Occipital lobe (tissue), 2 donors: Measurements from ENCODE around the gene ANGEL1. TPM values are rescaled to one million over a fixed set of nuclear protein-coding genes. Genes with fewer than 3 reads are reported as not detected.

Experiments
- DNase-seq: peaks from one replicate; lab custom pipeline; 2025; lab: John Stamatoyannopoulos, UW
- total RNA-seq: library from RNA; depleted of rRNA; stranded (reverse); fragments of >200 nt; gene quantifications from one replicate; pipeline ENCODE4 v1.2.3, GENCODE V29; 2014

ANGEL1 gene, protein sequence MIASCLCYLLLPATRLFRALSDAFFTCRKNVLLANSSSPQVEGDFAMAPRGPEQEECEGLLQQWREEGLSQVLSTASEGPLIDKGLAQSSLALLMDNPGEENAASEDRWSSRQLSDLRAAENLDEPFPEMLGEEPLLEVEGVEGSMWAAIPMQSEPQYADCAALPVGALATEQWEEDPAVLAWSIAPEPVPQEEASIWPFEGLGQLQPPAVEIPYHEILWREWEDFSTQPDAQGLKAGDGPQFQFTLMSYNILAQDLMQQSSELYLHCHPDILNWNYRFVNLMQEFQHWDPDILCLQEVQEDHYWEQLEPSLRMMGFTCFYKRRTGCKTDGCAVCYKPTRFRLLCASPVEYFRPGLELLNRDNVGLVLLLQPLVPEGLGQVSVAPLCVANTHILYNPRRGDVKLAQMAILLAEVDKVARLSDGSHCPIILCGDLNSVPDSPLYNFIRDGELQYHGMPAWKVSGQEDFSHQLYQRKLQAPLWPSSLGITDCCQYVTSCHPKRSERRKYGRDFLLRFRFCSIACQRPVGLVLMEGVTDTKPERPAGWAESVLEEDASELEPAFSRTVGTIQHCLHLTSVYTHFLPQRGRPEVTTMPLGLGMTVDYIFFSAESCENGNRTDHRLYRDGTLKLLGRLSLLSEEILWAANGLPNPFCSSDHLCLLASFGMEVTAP
- total RNA-seq: 10.3 TPM

DNA sequence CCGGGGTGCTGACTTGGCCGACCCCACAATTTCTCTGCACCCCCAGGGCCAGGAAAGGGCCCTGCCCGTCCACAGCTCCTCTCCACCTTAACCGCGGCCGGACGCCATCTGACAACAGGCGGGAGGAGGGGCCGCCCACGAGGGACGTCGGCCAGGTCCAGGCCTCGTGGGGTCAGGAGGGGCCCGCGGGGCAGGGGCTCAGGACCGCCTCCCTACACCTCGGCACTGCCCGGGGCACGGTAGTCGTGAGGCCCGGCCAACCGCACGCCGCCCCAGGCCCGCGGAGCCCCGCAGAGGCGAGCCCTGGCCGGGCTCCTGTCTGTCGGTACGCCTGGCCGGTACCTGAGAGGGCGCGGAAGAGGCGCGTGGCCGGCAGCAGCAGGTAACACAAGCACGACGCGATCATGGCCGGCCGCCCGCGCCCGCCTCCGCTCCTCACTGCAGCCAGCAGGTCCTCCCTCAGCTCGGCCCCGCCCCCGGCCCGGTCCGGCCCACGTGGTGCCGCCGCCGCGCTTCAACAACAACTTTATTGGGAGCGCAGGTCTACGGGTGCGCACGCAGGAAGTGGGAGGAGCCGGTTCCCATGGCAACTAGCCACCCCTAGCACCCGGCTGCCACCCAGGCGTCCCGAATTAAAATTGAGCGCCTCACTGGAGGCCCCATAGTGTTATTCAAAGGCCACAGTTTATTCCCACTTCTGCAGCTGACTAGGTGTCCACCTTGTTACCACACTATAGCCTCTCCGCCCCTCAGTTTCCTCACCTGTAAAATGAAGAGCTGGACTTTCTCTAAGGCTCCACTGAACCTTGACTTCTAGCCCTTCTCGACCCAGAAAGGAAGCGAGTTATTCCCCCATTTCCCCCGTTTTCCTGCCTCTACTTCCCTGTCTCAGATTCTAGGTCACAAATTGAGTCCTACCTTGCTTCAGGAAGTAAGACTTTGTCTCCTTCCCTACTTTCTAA is at the start of gene ANGEL1:
Gene ANGEL1 (minus strand): TSS at position 461 of the 962 bp plus-strand sequence. CDS start 55 bp downstream, at position 406.
- peak; percentile 88 for DNase-seq

DNA sequence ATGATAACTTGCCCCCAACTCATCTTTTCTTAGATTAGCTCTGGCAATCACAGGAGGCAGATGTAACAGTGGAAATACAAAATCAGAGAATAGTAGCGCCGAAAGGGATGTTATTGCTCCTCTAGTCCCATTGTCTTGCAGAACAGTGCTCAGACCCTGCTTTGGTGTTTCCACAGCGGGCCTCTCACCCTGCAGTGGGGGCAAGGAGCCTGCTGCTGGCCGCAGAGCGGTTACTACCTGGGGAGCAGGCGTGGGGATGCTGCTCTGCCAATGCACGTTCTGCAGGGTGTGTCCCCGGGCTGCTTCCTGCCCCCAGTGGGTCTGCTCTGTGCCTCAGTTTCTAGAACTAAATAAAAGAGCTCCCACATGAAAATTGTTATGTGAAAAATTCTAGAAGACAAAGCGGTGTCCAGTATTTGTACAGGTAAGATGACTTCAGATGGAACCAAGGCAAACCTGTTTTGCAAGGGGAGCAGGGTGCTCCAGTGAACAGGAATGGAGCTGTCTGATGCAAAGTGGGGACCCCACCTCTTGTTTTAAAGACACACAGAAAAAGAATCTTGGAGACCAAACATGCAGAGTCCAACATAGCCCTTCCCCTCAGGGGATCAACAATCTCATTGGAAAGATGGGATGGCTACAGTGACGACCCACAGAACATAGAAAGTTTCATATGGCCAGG is 49.0 kb upstream of the ANGEL1 start:
- no peak for DNase-seq

DNA sequence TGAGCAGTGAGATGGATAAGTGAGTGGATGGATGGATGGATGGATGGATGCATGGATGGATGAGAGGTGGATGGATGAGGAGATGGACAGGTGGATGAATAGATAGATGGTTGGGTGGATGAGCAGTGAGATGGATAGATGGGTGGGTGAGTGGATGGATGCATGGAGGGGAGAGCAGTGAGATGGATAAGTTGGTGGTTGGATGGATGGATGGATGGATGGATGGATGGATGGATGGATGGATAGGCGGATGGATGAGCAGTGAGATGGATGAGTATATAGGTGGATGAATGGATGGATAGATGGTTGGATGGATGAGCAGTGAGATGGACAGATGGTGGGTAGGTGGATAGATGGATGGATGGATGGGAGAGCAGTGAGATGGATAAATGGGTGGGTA is 44.1 kb upstream of the ANGEL1 start:
- no peak for DNase-seq

DNA sequence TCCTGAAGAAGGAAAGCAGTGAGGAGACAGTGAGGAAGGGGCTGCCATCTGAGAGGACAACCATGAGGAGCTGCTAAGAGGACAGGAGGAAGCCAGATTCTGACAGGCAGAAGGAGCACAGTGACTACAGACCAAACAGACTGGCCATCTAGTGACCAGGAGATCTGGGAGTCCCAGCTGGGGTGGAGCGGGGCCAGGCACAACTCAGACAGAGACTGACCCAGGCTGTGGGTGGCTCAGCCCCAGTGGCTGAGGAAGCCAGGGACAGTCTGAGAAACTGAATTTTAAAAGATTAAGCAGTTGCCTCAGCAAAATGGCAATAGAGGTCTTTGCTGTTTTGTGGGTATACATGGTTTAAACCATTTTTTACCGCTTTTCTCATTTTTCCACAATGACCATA is 42.4 kb upstream of the ANGEL1 start:
- DNase-seq: no peak

DNA sequence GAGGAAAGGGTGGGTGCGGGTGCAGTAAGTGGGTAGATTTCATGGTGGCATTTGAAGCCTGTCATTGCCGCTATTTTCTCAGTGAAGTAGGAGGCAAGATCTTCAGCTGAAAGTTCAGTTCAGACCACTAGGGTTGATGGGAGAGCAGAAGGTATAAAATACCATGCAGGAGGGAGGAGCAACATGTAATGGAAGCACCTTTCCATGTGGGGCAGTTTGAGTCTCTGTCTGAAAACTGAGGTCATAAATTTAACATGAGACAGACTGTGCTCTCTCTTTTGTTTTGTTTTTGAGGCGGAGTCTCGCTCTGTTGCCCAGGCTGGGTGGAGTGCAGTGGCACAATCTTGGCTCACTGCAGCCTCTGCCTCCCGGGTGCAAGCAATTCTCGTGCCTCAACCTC is 36.2 kb upstream of the ANGEL1 start:
- DNase-seq: no peak

DNA sequence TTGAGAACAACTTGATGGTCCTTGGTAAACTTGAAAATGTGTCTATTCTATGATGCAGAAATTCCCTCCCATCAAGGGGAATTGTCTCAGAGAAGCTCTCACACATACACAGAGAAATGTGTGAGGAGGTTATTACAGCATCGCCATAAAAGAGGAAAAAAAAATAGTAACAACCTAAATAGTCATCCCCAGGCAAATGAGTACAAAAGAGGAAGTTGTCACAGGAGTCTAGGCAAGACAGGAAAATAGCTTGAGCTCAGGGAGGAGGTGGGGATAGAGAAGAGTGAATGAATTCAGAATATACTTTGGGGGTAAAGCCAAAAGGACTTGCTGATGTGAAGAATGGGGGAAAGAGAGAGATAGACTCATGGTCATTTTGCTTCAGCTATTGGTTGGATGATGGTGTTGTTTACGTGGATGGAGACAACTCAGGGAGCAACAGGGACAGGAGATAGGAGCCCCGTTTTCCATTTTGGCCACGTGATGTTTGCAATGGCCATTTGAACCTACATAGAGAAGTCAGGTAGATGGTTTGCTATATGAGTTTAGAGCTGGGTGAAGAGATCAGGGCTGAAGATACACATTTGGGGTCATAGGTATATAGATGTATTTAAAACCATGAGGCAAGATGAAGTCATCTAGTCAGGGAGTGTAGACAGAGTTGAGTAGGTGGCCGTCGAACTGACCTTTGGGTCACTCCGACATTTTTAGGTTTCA is 33.8 kb upstream of the ANGEL1 start:
- no peak for DNase-seq

DNA sequence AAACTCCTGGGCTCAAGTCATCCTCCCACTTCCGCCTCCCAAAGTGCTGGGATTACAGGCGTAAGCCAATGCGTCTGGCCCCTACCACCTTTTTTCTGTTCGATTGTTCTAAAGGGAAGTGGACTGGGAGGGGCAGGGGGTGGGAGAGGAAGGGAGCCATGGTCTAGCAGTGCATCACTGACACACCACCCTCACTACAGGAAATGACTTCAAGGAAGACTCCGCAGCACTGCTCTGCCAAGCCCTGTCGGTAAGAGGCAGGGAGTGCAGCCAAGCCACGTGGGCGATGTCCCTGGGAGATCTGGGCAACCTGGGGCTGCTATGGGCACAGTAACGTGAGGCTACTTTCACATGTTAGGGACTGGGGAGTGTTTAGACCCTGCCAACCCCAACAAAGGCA is 31.5 kb upstream of the ANGEL1 start:
- DNase-seq: no peak

DNA sequence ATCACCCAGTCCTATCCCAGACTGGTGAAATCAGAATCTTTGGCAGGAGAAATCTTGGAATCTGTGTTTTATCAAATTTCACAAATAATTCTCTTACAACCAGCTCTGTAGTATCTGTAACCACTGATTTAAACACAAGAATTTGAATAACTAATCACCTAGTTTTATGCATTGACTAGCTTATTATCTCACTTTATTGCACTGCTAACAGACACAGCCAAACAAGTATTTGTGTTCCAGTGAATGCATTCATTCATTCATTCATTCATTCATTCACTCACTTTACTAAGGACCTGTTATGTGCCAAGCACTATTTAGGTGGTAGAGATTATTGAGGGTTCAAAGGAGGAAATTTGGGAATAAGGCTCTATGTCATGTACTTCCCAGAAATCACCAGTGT is 29.7 kb upstream of the ANGEL1 start:
- DNase-seq: no peak

DNA sequence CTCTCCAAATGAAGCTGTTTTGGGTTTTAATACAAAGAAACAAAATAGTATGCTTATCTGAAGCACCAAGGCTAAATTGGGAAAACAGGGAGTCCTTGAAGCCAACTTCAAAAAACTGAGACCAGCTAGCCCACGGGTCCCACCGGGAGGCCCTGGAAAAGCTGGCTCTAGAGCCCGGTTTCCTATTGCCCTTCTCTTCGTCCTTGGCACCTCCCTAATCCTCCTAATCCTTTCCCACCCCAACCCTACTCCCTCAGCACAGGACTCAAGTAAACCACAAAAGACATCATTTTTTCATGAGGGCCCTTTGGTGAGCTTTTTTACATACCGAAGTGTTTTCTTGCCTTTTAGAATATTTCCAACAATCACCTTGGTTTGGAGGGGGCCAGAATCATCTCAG is 24.8 kb upstream of the ANGEL1 start:
- no peak for DNase-seq

DNA sequence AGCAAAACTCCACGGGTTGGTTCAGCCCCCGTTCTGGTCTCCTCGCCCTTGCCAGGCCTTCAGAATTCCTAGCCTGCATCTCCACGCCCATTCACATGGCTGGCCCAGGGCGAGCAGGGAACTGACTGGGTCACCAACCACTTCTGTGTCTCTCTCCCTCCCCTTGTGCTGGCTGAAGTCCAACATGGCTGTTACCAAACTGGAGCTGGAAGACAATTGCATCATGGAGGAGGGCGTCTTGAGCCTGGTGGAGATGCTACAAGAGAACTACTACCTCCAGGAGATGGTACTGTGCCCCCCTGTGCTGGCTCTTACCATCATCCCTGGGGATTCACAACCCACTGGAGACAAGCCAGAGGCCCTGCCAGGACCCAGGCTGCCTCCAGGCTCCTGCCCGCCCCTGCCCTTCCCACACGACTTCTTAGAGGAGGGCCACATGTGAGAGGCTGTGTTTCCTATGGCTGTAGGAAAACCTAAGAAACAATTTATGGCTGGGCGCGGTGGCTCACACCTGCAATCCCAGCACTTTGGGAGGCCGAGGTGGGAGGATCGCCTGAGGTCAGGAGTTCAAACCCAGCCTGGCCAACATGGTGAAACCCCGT is 23.4 kb upstream of the ANGEL1 start:
- DNase-seq: no peak

DNA sequence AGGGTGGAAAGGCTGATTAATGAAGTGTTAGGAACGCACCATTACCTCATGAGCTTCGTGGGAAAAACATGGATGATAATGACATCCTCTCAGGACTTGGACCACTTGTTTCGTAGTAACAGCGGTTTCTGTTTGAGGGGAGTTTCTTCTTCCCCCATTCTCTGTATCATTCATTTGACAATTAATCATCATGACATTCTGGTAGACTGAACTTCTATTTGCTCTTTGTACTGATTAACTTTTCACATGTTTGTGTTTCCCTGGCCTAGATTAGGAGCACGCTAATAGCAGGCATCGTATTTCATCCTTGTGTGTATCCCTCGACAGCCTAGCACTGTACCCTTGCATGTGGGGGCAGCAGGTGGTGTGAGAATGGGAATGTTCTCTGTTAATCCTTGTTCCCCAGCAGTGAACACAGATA is 21.6 kb upstream of the ANGEL1 start:
- no peak for DNase-seq

DNA sequence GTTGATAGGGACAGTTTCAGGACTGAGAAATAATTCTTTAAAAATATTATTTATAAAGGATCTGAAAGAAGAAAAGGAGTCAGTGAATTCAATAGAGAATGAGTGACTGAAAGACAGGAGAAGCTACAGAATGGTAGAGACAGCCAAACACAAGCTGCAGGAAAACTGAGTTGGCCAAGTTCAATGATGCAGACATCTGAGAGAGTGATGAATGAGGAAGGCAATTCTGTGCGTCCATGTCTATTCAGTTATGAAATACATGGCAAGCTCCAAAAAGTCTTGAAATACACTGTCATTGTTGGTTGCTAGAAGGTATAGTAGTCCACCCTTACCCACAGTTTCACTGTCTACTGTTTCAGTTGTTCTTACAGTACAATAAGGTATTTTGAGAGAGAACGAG is 20.3 kb upstream of the ANGEL1 start:
- DNase-seq: no peak

DNA sequence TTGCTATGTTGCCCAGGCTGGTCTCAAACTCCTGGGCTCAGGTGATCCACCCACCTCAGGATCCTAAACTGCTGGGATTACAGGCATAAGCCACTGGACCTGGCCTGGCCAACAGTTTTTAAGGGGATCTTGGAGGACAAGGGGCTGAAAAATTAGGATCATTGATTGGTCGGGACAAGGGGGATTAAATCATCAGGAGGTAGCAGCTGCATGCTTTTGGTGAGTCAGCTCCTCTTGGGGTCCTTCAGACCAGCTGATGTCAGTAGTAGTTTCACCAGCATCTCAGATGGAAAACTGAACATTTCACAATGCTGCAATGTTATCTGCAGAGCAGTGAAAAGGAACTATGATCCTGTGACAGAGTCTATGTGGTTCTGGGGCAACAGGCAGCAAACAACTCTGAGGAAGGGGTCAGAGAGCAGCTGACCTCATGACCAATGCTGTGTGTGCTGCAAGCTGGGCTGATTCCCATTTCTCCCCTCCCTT is 19.9 kb upstream of the ANGEL1 start:
- DNase-seq: no peak

DNA sequence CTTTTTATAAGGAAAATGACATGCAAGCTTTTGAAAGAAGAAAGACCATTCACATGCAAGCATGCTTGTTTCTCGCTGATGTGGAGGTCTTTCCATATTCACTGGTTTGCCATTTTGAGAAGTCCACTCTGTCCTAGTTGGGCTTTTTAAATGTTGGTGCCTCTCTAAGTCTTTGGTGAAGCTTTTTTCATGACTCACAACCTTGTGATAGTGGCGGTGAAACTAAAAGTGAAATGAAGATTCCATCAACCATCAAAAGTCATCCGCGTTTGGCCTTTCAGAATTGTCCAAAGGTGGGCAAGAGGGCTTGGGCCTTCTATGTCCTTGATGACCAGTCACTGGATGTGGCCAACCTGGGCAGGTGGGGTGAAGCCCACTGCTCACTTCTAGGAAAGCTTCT is 17.9 kb upstream of the ANGEL1 start:
- no peak for DNase-seq

DNA sequence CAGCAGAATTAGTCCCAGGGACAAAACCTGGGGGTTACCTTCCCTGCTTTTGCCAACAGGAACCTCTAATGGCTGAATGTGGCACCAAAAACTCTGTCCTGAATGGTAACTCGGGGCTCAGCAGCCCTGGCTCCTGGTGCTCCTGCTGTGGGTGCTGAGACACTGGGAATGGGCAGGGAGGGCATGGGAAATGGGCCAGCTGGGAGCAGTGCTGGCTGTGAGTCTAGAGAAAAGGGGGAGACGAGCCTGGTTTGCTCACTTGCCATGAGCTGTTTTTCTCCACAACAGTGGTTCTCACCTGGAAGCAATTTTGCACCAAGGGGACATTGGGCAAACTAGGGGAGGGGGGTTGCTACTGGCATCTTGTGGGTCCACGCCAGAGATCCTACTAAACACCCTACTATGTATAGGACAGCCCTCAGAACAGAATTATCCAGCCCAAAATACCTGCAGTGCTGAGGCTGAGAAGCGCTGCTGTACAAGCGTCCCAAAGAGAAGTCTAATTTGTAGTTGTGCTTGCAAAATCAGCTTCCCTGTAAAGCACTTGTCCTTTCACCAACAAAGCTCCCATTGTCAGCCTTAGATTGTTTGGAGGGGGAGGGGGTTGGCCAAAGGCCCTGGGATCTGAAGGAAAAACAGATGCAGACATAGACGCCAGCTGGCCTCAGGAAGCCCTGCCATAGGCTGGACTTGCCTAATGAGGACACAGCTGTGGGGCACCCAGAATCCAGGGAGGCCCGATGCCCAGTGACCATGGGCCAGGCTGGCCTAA is 17.2 kb upstream of the ANGEL1 start:
- DNase-seq: peak; percentile 86

DNA sequence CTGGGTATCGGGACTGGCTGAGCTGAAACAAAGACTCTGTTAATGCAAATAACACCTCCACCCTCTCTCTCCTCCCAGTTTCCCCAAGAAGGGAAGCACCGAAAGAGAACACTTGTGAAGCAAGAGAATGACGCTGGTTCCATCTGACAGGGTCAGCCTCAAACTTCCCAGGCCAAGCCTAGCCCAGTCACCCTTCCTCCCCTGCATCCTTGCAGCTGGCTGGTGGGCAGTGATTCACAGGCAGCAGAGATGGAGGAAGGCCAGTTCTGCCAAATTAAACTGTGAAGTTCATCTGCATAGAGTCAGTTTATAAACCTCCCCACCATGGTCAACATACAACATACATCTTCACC is 16.3 kb upstream of the ANGEL1 start:
- no peak for DNase-seq

DNA sequence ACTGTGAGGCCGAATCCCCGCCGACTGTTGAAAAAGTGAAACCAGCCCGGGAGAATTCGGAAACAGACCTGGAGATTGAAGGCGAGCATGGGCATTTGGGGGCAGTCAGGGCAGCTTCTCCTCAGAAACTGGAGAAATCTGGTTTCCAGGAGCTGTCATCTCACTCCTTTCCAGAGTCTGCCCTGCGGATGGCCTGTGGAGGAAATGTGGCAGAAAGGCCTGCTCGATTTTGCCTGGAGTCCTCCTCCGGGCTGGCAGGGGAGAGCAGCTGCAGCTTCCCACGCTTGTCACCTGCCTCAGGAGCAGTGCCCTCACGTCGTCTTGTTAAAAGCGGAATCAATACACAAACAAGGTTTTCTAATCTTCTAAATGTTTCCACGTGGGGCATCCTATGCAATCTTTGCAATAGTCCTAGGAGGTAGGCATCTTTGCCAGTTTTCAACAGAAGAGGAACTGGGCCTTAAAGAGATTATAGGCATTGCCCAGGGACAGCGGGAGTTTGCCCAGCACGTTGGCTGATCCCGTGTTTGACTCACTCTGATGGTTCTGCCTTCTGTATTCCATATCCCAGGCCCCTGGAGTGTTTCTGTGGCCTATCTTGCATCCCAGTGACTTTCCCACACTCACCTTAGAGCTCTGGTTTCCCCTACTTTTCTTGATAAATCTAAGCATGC is 15.8 kb upstream of the ANGEL1 start:
- no peak for DNase-seq

DNA sequence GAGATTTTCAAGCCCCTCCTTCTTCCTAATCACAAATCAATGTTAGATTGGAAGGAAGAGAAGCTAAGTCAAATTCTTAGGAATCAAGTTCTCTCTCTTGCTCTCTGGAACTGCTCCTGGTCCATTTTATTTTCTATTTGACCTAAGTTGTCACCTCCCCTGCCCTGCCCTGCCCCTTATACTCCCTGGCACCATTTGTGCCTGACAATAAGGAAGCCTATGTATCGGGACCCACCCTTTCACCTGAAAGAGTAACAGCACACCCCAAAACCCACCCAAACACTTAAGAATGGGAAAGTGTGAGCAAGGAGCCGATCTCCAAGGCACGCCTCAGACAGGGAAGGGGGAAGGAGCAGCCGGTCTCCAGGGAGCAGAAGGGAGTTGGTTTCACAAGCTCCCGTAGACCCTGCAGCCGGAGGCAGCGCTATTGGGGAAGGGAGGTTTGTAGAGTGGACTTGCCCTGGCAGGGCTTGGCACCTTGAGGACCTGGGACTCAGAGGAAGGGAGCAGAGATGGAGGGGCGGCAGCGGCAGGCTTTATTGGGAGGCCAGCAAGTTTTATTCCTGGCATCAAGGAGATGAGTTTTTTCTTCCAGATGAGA is 15.1 kb upstream of the ANGEL1 start:
- DNase-seq: no peak
